AG08395 (cell line): ENCODE data around the gene MAG.
"Not testable (repeated sequence)": the region's sequence is repeated elsewhere in the genome, so short reads cannot be mapped to it uniquely, and the experiment has no call there.

Experiments
- DNase-seq: peaks from one replicate; pipeline ENCODE4 v3.0.0; 2012; ENCODE audit warnings: mixed read lengths, low spot score

The MAG gene

DNA sequence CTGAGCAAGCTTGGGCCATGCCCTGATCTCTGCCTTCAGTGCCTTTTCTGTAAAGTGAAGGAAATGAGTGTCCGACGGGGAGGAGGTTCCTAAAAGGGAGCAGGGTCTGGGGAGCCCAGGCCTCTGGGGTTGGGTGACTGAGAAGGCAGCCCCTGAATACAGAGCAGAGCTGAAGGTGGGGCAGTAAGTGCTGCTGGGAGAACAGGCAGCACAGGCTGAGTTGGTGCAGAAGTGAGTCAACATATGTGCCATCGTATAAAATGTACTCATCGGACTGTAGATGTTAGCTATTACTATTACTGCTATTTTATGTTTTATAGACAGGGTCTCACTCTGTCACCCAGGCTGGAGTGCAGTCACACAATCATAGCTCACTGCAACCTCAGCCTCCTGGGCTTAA, 10.7 kb upstream of the MAG start:
- DNase-seq = no peak

DNA sequence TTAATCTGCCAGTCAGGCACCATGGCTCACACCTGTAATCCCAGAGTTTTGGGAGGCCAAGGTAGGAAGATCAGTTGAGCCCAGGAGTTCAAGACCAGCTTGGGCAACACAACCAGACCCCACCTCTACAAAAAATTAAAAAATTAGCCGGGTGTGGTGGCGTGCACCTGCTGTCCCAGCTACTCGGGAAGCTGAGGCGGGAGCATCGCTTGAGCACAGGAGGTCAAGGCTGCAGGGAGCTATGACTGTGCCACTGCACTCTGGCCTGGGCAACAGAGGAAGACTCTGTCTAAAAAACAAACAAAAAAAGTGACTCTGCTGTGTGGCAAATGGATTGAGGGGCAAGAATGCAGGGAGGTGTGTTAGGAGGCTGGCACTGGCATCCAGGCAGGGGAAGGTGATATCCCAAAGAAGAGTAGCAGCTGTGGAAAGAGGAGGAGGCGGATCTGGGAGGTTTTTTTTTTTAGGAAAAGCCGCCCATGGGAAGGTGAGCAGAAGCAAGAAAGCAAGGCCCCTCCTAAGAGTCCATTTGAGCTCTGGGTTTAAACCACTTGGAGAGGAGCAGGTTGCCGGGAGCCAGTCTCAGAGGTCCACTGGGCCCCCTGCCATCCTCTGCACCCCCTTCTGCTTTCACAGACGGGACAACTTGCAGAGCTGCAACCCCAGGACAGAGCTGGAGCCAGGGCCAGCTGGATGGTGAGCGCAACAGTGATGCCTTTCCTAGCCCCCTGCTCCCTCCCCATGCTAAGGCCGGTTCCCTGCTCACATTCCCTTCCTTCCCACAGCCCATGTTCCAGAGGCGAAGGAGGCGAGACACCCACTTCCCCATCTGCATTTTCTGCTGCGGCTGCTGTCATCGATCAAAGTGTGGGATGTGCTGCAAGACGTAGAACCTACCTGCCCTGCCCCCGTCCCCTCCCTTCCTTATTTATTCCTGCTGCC, 7.5 kb upstream of the MAG start:
- no peak for DNase-seq

DNA sequence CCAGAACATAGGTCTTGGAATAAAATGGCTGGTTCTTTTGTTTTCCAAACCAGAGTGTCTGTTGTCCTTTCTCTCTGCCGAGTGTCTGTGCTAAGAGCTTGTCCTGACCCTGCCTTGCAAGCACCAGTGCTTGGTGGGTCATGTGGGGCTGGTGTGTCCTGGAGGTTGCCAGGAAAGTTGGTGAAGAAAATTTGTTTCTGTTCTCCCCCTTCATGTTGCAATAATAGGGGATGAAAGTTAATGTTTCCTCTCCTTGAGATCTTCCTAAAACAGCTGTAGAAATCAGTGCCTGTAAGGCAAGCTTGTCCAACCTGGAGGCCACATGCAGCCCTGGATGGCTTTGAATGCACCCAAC, 6.9 kb upstream of the MAG start:
- no peak for DNase-seq

DNA sequence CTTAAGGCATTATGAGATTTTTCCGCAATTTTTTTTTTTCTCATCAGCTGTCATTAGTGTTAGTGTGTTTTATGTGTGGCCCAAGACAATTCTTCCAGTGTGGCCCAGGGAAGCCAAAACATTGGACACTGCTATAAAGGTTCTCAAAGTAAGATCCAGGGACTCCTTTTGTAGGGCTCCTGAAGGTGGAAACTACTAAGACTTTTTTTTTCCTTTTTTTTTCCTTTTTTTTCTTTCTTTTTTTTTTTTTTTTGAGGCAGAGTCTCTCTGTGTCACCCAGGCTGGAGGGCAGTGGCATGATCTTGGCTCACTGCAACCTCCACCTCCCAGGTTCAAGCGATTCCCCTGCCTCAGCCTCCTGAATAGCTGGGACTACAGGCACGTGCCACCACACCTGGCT, 6.5 kb upstream of the MAG start:
- DNase-seq = not testable (repeated sequence)

DNA sequence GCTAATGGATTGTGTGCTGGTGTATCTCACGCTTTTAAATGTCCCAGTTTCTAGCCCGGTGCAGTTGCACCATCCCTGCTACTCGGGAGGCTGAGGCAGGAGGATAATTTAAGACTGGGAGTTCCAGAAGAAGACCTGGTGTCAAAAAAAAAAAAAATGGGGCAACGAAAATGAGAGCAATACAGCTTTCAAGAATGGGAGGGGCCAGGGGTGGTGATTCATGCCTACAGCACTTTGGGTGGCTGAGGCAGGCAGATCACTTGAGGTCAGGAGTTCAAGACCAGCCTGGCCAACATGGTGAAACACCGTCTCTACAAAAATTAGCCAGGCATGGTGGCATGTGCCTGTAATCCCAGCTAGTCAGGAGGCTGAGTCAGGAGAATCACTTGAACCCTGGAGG, 5.9 kb upstream of the MAG start:
- DNase-seq = not testable (repeated sequence)

DNA sequence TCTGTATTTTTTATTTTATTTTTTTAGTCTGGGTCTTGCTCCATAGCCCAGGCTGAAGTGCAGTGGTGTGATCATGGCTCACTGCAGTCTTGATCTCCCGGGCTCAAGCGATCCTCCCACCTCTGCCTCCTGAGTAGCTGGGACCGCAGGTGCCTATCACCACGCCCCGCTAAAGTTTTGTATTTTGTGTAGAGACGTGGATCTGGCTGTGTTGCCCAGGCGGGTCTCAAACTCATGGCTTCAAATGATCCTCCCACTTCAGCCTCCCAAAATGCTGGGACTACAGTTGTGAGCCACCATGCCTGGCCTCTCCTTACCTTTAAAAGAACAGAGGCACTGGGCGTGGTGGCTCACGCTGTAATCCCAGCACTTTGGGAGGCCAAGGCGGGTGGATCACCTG, 4.2 kb upstream of the MAG start:
- DNase-seq = no peak

DNA sequence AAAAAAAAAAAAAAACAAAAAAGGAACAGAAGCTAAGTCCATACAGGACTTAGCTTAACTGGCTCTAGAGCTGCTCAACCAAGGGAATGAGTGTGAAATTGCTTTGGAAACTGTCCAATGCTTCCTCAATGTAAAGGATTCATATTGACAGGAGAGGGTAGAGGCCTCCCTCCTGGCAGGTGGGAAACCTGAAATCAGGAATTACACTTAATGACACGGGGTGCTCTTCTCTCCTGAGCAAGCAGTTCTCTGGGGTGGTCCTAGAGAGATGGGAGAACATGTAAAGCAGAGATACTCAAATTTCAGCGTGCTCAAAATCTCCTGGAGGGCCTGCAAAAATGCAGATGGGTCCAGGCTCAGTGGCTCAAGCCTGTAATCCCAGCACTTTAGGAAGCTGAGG, 3.6 kb upstream of the MAG start:
- no peak for DNase-seq

DNA sequence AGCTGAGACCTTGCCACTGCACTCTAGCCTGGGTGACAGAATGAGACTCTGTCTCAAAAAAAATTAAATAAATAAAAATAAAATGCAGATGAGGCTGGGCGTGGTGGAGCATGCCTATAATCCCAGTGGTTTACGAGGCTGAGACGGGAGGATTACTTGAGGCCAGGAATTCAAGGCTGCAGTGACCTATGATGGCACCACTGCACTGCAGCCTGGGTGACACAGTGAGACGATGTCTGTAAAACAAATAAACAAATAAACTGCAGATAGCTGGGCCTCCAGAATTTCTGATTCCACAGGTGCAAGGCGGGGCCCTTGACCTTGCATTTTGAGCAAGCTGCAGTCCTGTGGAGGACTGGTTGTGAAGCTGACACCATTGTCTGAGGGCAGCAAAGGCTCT, 3.1 kb upstream of the MAG start:
- no peak for DNase-seq

DNA sequence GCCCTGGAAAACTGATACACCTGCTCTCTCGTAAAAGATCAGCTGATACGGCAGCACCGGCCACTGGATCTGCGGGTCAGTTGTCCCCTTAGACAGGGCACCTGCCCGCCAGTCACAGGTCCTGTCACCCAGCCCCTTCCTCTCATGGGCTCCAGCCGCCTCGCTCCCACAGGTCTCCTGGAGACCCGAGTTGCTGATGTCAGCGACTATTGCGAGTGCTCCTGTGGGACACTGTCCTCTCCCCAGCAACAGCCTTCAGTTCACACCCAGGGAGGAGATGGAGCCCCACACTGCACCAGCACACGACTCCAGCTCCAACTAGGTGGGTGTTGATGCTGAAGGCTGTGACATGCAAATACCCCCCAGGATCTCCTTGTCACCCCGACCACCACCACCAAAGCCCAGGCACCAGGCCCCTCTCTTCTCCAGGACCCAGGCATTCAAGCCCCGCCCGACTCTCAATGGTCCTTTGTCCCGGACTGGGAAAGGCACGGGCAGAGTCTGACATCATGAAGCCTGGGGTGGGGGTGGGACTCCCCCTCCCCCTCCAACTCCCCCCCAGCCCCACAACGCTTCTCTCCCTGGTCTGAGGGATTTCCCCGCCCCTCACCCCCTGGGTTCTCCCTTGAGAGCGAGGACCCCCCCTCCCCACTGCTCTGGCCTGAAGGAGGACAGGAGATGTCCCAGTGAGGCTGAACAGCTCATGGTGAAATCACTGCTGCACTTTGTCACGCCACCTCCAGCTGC, 1.4 kb upstream of the MAG start:
- no peak for DNase-seq

DNA sequence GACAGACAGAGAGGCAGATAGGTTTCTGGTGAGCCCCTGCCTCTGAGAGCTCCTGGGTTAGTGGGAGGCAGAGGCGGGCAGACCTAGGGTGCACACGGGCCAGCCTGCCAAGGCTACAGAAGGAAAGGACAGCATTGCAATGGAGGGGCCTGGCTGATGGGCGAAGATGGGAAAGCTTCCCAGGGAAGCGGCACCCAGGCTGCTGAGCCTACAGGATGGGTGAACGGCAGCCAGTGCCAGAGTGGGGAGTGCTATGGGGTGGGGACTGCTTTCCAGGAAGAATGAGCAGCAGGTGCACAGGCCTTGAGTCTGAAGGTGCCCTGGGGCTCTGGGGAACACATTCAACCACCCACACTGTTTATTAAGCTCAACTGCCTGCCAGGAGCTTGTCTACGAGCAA, 702 bp upstream of the MAG start:
- DNase-seq = no peak

DNA sequence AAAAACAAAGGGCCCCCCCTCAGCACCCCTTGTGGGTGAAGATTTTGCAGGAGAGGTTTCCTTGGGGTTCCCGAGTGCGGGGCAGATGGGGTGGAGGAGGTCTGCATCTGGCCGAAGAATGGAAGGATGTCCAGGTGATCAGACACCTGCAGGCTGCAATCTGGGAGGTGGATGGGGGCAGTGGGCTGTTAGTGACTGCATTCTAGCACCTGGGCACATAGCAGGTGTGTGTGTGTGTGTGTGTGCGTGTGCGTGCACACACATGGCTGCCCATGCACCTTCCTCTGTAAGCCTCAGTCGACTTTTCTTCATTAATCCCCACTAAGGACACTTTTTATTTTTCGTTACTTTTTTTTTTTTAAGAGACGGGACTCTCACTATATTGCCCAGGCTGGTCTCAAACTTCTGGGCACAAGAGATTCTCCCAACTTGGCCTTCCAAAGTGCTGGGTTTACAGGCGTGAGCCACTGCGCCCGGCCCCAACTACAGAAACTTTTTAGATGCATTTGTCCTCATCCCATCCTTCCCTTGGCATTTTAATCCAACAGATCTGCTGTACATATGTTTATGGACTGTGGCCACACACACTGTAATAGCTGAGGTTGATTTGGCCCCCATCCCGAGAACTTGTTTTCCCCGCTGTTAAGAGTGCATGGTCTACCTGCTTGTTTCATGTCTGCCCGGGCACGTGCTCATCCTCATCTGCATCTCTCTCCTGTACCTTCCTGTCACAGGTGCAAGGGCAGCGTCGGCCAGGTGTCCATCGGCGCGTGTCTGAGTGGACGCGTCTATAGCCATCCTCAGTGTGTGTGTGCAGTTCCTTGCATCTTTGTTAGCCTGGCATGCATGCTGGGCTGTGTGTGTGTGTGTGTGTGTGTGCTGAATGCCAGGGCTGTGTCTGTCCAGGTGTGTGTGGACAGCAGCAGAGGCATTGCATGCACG, 731 bp downstream of the MAG start:
- DNase-seq = no peak

DNA sequence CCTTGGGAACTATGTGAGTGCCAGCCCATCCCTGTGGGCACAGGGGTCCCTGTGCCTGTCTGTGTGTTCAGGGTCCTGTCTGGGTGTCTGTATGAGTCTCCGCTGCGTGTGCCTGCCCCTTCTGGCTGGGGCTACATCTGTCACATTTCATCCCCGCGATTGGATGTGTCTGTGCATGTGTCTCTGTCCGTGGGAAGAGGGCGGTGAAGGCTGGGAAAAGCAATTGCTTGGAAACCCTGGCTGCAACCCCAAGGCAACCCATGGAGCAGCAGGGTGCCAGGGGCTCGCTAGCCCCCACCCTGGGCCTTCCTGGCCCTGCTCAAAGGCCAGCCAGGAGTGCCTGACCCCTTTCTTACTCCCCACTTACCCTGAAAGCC, 1.4 kb downstream of the MAG start:
- DNase-seq = no peak

DNA sequence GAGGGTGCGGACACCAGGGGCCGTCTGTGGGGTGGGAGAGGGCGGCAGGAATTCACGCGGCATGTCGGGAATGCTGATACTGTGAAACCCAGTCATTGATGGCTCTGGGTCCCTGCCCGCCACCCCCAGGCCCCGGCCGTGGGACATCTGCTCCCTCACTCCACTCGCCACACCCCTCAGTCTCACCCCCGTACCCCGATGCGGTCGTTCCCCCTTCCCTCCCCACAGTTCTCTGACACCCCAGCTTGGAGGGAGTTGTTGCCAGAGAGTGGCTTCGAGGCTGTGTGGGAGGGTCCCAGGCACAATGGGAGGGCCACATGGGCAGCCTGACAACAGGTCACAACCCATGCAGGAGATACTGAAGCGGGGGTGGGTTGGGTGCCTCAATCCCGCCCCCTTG, 1.8 kb downstream of the MAG start:
- DNase-seq = no peak

DNA sequence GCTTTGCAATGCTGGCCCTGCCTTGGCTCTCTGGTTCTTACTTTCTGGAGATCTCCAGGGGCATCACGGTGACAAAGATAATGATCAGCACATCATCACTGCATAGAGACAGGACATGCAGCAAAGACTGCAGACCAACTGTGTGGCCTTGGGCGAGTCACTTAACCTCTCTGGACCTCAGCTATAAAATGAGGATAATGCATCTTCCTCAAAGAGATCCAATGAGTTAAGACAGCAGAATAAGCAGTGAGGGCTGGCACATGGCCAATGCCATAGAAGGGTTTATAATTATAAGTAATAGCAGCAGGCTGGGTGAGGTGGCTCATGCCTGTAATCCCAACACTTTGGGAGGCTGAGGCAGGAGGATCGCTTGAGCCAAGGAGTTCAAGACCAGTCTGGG, 2.4 kb downstream of the MAG start:
- DNase-seq = no peak

DNA sequence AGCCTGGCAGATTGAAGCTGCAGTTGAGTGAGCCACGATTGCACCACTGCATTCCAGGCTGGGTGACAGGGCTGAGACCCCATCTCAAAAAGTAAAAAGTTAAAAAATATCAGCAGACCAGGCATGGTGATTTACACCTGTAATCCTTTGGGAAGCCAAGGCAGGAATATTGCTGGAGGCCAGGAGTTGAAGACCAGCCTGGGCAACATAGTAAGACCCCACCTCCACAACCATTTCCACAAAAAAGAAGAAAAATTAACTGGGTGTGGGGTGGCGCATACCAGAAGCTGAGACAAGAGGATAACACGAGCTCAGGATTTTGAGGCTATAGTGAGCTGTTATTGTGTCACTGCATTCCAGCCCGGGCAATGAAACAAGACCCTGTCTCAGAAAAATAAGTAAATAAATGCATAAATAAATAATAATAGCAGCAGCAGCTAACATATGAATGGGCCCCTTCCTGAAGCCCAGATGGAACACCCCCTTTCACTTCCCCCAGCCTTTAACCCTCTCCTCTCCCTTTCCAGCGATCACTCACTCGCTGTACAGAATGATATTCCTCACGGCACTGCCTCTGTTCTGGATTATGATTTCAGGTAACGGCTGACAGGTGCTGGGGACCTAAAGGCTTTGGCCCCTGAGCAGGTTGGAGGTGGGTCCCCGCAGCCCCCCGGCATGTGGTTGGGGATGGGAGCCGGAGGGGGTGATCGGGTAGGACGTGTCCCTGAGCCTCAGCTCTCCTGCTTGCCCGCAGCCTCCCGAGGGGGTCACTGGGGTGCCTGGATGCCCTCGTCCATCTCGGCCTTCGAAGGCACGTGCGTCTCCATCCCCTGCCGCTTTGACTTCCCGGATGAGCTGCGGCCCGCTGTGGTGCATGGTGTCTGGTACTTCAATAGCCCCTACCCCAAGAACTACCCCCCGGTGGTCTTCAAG, 3.2 kb downstream of the MAG start:
- DNase-seq = no peak

DNA sequence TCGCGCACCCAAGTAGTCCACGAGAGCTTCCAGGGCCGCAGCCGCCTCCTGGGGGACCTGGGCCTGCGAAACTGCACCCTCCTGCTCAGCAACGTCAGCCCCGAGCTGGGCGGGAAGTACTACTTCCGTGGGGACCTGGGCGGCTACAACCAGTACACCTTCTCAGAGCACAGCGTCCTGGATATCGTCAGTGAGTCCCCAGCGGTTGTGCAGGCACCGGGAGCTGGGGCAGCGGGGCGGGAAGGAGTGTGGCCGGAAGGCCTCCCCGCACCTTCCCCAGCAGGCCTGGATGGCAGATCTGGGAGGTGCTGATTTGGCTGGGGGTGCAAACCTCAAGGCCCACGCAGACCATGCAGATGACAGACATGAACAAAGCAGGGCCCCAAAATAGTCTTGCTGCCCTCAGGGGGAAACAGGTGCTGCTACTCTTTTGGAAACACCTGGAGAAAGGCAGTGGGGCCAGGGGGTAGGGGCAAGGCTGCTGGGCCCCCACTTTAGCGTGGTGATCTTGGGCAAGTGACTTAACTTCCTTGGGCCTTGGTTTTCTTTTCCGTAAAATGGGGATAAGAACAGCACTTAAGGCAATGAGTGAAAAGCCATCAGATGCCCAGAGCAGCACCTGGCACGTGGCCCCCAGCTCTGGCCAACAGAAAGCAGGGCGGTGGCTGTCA, 4.0 kb downstream of the MAG start:
- DNase-seq = no peak

DNA sequence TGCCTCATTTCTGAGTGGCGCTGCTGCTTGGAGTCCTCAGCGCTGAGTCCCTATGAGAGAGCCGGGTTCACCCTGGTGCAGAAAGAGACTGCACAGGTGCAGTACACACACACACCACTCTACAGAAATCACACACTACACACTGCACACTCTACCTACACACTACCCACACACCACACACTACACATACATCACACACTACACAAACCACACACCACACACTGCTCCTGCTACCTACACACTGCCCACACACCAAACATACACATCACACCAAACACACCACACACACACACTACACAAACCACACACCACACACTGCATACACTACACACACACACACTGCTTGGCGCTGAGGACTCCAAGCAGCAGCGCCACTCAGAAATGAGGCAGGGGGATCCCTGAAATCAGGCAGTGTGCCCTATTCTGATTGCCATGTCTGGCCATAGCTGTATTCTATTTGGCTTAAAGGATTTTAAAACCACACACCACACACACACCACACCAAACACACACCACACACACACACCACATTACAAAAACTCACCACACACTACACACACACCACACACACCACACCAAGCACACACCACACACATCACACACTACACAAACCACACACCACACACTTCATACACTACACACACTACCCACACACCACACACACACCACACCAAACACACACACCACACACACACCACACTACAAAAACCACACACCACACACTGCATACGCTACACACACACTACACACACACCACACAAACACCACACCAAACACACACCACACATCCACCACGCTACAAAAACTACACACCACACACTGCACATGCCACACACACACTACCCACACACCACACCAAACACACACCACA, 4.9 kb downstream of the MAG start:
- no peak for DNase-seq

DNA sequence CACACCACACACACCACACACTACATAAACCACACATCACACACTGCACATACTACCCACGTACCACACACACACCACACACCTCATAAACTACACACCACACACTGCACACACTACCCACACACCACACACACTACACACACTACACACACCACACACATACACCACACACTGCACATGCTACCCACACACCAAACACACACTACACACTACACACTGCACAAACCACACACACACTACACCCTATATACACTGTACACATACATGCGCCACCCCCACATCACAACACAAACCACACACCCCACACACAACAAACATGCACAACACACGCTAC, 5.5 kb downstream of the MAG start:
- no peak for DNase-seq

DNA sequence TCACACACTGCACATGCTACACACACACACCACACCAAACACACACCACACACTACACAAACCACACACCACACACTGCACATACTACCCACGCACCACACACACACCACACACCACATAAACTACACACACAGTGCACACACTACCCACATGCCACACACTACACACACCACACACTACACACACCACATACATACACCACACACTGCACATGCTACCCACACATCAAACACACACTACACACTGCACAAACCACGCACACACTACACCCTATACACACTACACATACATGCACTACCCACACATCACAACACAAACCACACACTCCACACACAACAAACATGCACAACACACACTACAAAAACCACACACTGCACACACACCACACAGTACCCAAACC, 6.0 kb downstream of the MAG start:
- no peak for DNase-seq

DNA sequence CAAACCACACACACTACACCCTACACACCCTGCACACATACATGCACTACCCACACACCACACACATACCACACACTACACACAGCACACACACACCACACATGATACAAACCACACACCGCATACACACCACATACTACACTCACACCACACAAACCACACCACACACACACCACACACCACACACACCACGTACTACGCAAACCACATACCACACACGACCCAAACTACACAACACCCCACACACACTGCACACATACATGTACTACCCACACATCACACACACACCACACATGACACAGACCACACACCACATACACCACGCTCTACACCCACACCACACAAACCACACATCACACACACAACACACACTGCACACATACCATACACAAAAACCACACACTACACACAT, 6.6 kb downstream of the MAG start:
- DNase-seq = no peak
